Activated CD4-positive, alpha-beta T cell treated with anti-CD3 and anti-CD28 coated beads, Interleukin-2, amount 10 ng/mL, durations not matched to agents 24 days and 14 days (primary cell): ENCODE measurements around the gene LCOR. TPM values are rescaled to one million over a fixed set of nuclear protein-coding genes. Genes with fewer than 3 reads are reported as not detected.

Experiments used
- DNase-seq: peaks from one replicate; pipeline ENCODE4 v3.0.0; 2022
- H3K27ac Mint-ChIP-seq: one replicate; pipeline ENCODE4 v1.8.0; 2022; ENCODE audit warnings: mild to moderate bottlenecking, mixed read lengths
- H3K27me3 Mint-ChIP-seq: one replicate; pipeline ENCODE4 v1.8.0; 2022; ENCODE audit warnings: mixed read lengths
- H3K36me3 Mint-ChIP-seq: one replicate; pipeline ENCODE4 v1.8.0; 2022; ENCODE audit warnings: low read depth, mild to moderate bottlenecking, mixed read lengths
- H3K4me1 Mint-ChIP-seq: one replicate; pipeline ENCODE4 v1.8.0; 2021; ENCODE audit warnings: mixed read lengths
- H3K4me3 Mint-ChIP-seq: one replicate; pipeline ENCODE4 v1.8.0; 2022; ENCODE audit warnings: mild to moderate bottlenecking, moderate library complexity, mixed read lengths
- H3K9me3 Mint-ChIP-seq: one replicate; pipeline ENCODE4 v1.8.0; 2021; ENCODE audit warnings: mixed read lengths
- intact Hi-C: fragments of 100-400 bp; cut with micrococcal nuclease; formaldehyde crosslinking; loops from one replicate; pipeline ENCODE4 v1.15.1; 2023
- total RNA-seq: library from RNA; stranded (reverse); gene quantifications from 2 replicates; pipeline ENCODE4 v1.2.3, GENCODE V29; 2022

Gene LCOR
- total RNA-seq, 1 donor from 2014 or later = 22.6 TPM

DNA sequence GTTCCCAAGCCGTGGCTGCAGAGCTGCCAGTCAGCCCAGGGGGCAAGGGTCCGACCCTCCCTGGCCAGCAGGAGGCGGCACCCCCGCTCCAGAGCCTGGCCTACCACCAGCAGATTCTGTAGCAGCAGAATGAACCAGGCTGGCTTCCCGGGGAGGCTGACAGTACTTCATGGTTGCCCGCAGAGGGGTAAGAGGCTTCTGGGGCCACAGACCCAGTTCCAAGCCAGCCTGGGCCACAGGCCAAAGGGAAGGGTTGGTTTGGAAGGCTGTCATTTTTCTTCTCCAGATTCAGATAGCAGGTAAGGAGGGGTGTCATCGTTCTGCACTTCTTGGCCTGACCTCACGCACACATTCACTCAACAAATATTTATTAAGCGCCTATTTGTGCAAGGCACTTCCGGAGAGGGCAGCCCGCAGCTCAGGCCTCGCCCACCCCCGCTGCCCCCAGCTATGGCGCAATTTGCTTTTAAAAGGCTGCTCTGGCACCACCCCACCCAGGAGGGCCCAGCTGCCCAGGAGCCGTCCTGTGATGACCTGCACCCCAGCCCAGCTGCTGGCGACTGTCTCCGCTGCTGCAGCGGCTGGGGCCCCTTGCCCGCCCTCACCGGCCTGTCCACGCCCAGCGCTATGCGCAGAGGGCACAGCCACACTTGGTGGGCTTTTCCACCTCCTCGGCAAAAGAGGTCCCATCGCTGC, 168.5 kb downstream of the LCOR start:
- intact Hi-C loops = no loop called here
- DNase-seq = no peak
- peaks cover 3% of the 10 kb centered on the region for H3K9me3 Mint-ChIP-seq
- peaks cover 2% of the 10 kb centered on the region for H3K27me3 Mint-ChIP-seq
- H3K36me3 Mint-ChIP-seq = peaks cover 1% of the 10 kb centered on the region
- no peak overlapping the region for H3K4me3 Mint-ChIP-seq
- H3K27ac Mint-ChIP-seq = no peak overlapping the region
- peaks cover under 1% of the 10 kb centered on the region for H3K4me1 Mint-ChIP-seq

DNA sequence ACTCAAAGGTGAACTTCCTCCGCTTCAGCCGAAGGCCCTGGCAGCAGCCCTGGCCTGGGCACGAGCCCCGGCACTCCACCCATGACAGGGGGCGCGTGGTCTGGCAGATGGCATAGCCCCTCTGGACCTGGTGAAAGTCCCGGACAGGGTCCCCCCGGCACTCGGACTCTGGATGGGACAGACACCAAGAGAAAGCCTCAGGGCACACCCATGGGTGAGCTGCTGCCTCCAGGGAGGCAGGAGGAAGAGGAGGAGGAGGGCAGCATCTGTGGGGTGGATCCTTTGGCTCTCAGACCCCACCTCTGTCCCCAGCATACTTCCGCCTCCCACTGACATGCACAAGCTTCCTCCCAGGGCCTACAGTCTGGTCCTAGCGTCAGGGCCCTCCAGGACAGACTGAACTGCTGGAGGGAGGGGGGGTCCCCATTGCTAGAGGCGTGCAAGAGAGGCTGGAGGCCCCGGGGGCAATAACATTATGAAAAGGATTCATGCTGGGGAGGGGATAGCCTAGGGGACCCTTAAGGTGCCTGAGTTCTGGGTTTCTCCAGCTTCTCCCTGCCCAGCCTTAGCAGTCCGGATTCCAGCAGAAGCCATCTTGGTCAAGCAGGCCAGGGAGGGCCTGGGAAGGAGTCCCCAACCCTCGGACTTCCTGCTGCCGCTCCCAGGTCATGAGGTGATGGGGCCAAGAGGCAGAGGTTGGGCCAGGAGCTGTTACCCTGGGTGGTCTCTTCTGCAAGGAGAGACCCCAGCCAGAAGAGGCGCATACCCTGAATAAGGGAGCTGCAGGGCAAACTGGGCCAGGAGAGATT, 169.3 kb downstream of the LCOR start:
- no peaks in the 10 kb centered on the region for H3K4me1 Mint-ChIP-seq
- peaks cover 2% of the 10 kb centered on the region for H3K36me3 Mint-ChIP-seq
- intact Hi-C loops = no loop called here
- no peak overlapping the region for H3K27ac Mint-ChIP-seq
- DNase-seq = no peak
- peaks cover 2% of the 10 kb centered on the region for H3K27me3 Mint-ChIP-seq
- no peak overlapping the region for H3K4me3 Mint-ChIP-seq
- peaks cover 9% of the 10 kb centered on the region for H3K9me3 Mint-ChIP-seq

DNA sequence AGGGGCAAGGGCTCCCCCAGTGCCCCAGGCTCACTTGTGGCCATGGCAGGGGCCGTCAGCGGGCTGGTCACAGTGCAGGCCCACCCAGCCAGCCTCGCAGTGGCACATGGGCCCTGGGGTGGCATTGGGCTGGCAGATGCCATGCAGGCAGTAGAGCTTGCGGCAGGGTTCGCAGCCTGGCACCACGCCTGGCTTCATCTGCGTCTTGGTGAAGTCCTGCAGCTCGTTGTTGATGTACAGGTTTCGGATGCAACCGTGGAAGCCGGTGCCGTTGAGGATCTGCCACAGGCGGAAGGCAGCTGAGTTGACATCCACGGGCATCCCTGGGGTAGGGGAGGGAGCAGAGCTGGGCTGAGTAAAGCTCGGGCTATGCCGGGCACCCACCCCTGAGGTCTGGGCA, 170.6 kb downstream of the LCOR start:
- H3K4me1 Mint-ChIP-seq = no peaks in the 10 kb centered on the region
- no peak overlapping the region for H3K4me3 Mint-ChIP-seq
- H3K27ac Mint-ChIP-seq = no peak overlapping the region
- no peak for DNase-seq
- peaks cover 2% of the 10 kb centered on the region for H3K27me3 Mint-ChIP-seq
- peaks cover 2% of the 10 kb centered on the region for H3K36me3 Mint-ChIP-seq
- intact Hi-C loops = no loop called here
- H3K9me3 Mint-ChIP-seq = peaks cover 22% of the 10 kb centered on the region

DNA sequence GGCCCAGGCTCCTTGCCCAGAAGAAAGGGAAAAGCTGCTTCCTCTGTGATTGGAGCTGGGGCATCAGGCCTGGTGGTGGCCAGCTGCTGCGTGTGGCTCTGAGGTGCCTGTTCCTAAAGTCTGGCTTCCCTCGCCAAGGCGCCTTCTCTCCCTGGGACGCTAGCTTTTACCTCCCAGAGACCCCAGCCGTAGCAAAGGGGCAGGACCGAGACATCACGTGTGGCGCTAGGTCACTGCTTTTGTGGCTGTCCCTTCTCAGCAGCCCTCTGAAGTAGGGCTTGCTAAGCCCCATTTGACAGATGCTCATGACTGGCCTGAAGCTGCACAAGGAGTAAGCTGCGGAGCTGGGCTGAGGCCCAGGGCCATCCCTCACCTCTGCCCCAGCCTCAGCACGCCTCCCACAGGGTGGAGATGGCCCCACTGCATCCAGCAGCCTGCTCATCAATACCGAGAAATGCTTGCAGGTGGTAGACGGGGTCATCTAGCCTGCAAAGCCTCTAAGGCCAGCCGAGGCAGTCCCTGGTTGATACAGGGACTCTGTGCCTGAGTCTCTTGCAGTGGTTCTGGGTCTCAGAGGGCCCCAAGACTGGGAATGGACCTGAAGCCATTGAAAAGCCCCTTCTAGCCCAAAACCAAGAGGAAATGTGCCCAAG, 171.2 kb downstream of the LCOR start:
- H3K4me3 Mint-ChIP-seq = no peak overlapping the region
- DNase-seq = no peak

DNA sequence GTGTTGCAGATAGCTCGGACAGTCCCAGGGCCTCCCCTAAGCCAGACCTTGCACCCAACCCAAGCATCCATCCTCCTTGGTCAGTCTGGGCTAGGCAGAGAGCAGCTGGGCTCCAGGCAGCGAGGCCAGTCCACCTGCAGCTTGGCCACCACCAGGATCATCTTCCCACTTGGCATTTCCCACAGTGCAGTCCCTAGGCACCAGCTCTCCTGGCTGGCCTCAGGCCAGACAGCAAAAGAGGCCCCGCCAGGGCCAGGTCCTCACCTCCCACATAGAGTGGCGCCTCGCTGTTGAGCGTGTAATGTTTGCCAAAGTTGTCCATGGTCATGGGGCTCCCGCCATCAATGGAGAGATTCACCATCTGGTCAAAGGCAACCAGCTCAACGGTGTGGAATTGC, 171.7 kb downstream of the LCOR start:
- Mint-ChIP-seq H3K4me3 (no peak overlapping the region), H3K27ac (no peak overlapping the region), H3K27me3 (peaks cover 2% of the 10 kb centered on the region), H3K9me3 (peaks cover 24% of the 10 kb centered on the region), H3K4me1 (no peaks in the 10 kb centered on the region), H3K36me3 (peaks cover 2% of the 10 kb centered on the region)
- intact Hi-C loops = no loop called here
- no peak for DNase-seq

More for the DNA sequence above, 171.2 kb downstream of the LCOR start:
- Mint-ChIP-seq H3K4me1 (no peaks in the 10 kb centered on the region), H3K27me3 (peaks cover 2% of the 10 kb centered on the region), H3K36me3 (peaks cover 2% of the 10 kb centered on the region), H3K27ac (no peak overlapping the region), H3K9me3 (peaks cover 24% of the 10 kb centered on the region)
- intact Hi-C loops = no loop called here

DNA sequence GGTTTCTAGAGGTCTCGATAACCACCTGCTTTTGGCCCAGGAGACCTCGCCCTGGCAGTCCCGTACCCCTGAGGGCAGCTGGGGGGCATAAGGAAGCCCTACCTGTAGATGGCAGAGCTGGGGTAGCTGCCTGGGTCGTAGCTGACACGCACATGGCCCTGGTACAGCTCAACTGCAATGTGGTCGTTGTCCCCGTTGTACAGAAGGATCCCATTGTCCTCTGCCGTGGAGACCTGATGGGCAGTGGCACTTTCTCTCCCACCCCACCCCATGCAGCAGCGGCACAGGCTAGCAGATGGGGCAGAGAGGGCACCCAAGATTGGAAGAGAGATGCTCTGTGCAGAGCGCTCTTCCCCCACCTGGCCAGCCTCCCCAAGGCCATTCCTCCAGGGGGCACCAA, 172.5 kb downstream of the LCOR start:
- H3K4me3 Mint-ChIP-seq = no peak overlapping the region
- peaks cover 2% of the 10 kb centered on the region for H3K27me3 Mint-ChIP-seq
- no peak overlapping the region for H3K27ac Mint-ChIP-seq
- peaks cover 24% of the 10 kb centered on the region for H3K9me3 Mint-ChIP-seq
- intact Hi-C loops = no loop called here
- DNase-seq = no peak
- H3K4me1 Mint-ChIP-seq = no peaks in the 10 kb centered on the region
- H3K36me3 Mint-ChIP-seq = peaks cover 2% of the 10 kb centered on the region

DNA sequence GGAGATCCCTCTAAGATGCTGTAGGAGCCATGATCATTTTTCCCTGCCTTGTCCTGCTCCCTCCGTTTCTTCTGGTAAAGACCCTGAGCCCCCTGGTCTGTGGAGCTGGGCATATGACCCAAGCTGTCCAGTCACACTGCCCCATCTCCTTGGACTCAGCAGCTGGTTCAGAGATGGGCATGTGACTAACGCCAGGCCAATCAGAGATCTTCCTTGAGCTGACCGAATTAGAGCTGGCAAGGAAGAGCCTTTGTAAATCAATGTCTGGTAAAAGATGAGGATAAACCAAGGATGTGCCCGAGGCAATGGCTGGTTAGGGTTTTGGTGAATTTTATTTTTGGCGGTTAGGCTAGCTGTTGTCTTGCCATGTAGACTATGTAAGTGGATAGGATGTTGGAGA, 173.3 kb downstream of the LCOR start:
- H3K4me1 Mint-ChIP-seq = peaks cover 3% of the 10 kb centered on the region
- DNase-seq = no peak
- H3K4me3 Mint-ChIP-seq = no peak overlapping the region
- peaks cover 2% of the 10 kb centered on the region for H3K27me3 Mint-ChIP-seq
- H3K36me3 Mint-ChIP-seq = peaks cover 2% of the 10 kb centered on the region
- peaks cover 24% of the 10 kb centered on the region for H3K9me3 Mint-ChIP-seq
- H3K27ac Mint-ChIP-seq = no peak overlapping the region
- intact Hi-C loops = no loop called here

DNA sequence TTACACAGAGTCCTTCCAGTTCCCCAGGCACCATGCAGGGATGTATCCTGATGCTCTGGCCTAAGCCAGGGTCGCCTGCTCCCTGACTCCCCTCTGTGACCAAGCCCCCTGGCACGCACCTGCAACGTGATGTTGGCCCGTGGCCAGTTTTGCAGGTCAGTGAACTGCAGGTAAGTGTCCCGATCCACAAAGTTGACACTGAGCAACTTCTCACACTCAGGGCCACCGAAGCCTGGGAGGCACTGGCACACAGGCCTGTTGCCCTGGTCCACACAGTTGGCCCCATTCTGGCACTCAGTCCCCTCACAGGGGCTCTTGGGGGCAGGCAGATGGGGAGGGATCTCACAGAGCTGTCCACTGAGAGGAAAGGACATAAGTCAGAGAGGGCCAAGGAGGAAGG, 174.3 kb downstream of the LCOR start:
- Mint-ChIP-seq H3K27ac (no peak overlapping the region), H3K36me3 (peaks cover 2% of the 10 kb centered on the region), H3K9me3 (peaks cover 24% of the 10 kb centered on the region), H3K27me3 (peaks cover 2% of the 10 kb centered on the region), H3K4me1 (peaks cover 3% of the 10 kb centered on the region), H3K4me3 (no peak overlapping the region)
- no peak for DNase-seq
- intact Hi-C loops = no loop called here

DNA sequence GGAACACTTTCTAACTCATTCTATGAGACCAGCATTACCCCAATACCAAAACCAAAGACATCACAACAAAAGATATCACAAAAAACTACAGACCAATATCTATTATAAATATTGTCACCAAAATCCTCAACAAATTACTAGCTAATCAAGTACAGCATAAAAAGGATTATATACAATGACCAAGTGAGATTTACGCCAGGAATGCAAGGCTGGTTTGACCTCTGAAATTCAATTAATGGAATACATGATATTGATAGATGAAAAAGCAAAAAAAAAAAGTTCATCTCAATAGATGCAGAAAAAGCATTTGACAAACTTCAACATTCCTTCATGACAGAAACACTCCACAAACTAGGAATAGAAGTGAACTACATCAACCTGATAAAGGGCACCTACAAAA, 175.3 kb downstream of the LCOR start:
- H3K27ac Mint-ChIP-seq = no peak overlapping the region
- no peak for DNase-seq
- intact Hi-C loops = no loop called here
- peaks cover 2% of the 10 kb centered on the region for H3K27me3 Mint-ChIP-seq
- H3K4me1 Mint-ChIP-seq = peaks cover 3% of the 10 kb centered on the region
- H3K36me3 Mint-ChIP-seq = peaks cover 2% of the 10 kb centered on the region
- no peak overlapping the region for H3K4me3 Mint-ChIP-seq
- peaks cover 24% of the 10 kb centered on the region for H3K9me3 Mint-ChIP-seq

DNA sequence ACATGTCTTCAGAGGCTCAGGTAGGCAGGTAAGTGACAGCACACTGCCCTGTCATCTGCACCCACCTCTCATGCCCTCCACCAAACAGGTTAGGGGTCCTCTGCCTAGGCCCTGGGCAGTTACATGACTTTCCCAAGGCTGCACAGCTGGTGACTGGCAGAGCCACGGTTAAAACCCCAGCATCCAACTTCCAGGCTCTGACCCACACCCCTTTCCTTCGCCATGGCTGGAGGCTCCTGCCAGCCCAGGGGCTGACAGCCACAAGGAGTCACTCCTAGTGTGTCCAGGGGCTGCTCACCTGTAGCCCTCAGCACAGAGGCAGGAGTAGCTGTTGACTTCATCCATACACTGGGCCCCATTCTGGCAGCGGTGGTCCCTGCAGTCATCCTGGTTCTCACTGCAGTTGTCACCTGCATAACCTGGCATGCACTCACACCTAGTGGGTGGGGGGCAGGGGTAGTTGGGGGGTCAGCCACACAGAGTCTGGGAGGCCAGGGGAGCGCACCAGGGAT, 178.7 kb downstream of the LCOR start:
- Mint-ChIP-seq H3K36me3 (no peaks in the 10 kb centered on the region), H3K4me1 (peaks cover 9% of the 10 kb centered on the region), H3K27me3 (no peaks in the 10 kb centered on the region), H3K27ac (no peak overlapping the region), H3K4me3 (no peak overlapping the region), H3K9me3 (peaks cover 20% of the 10 kb centered on the region)
- no peak for DNase-seq
- intact Hi-C loops = no loop called here

DNA sequence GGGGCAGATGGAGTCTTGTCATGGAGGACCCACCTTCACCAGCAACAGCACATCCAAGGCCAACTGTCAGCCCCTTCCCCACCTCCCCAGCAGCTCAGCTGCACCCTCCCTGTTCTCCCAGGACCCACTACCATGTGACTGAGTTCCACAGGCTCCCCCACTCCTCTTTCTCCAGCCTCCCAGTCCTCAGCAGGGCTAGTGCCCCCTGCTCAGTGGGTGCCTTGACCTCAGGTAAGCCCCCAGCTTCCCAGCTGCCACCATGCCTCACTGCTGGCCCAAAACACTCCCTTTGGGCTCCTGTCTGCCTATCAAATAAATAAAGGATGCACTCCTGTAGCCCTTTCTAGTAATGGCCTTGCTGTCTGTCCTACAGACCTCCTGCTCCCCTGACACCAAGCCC, 179.3 kb downstream of the LCOR start:
- Mint-ChIP-seq H3K4me3 (no peak overlapping the region), H3K4me1 (peaks cover 9% of the 10 kb centered on the region), H3K27me3 (no peaks in the 10 kb centered on the region), H3K27ac (peak overlapping the region; percentile 43), H3K9me3 (peaks cover 15% of the 10 kb centered on the region), H3K36me3 (no peaks in the 10 kb centered on the region)
- intact Hi-C loops = no loop called here
- DNase-seq = no peak

DNA sequence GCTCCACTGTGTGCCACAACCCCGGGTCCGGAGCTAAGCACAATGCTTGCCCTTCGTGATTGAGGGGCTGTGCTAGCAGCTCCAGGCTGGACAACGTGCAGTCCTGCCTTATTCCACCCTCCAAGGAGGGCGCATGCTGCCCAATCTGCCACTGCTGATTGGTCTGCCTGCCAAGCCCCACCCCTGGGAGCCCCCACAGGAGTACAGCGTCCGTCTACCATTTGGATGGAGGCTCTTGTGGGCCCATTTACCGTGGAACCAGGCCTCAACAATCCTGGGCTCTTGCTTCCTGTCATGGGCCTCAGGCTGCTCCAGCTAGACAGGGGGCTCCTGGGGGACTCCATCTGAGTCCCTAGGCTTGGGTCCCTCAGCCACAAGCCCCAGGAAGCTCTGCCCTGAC, 180.4 kb downstream of the LCOR start:
- H3K27ac Mint-ChIP-seq = no peak overlapping the region
- intact Hi-C loops = no loop called here
- H3K9me3 Mint-ChIP-seq = peaks cover 4% of the 10 kb centered on the region
- no peak for DNase-seq
- H3K4me1 Mint-ChIP-seq = peaks cover 17% of the 10 kb centered on the region
- H3K27me3 Mint-ChIP-seq = no peaks in the 10 kb centered on the region
- no peaks in the 10 kb centered on the region for H3K36me3 Mint-ChIP-seq
- no peak overlapping the region for H3K4me3 Mint-ChIP-seq

DNA sequence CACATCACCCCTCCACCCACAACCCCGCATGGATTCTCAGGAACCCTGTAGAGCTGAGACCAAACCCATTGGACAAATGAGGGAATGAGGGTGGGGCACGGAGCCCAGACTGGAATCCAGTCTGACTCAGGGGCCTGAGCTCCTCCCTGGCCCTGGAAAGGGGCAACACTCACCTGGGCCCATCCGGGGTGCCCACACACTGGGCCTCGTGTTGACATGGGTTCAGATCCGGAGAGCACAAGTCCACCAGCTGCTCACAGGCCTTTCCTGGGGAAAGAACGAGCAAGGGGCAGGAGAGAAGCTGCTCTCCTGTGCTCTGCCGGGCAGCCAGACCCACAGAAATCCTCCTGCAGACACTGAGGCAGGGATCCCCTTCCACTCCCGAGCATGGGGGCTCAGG, 181.5 kb downstream of the LCOR start:
- intact Hi-C loops = no loop called here
- Mint-ChIP-seq H3K27me3 (no peaks in the 10 kb centered on the region), H3K4me3 (no peak overlapping the region), H3K9me3 (no peaks in the 10 kb centered on the region), H3K36me3 (no peaks in the 10 kb centered on the region), H3K4me1 (peaks cover 19% of the 10 kb centered on the region), H3K27ac (no peak overlapping the region)
- no peak for DNase-seq

DNA sequence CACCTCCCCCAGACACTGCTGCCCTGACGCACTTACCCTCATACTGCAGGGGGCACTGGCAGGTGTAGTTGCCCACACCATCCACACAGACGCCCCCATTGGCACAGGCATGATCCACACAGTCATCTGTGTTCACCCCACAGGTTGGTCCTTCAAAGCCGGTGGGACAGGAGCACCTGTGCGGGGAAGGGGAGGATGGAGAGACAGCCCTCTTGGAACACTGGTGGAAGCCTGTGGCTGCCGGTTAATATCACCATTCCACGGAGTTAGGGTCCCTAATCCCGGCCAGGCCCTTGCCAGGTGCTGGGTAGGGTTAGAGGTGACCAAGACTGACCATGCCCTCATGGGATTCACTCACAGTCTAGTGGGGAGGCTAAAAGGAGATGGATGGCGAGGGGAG, 181.9 kb downstream of the LCOR start:
- no peak overlapping the region for H3K27ac Mint-ChIP-seq
- intact Hi-C loops = no loop called here
- H3K4me3 Mint-ChIP-seq = no peak overlapping the region
- no peak for DNase-seq
- H3K36me3 Mint-ChIP-seq = no peaks in the 10 kb centered on the region
- H3K4me1 Mint-ChIP-seq = peaks cover 19% of the 10 kb centered on the region
- H3K9me3 Mint-ChIP-seq = no peaks in the 10 kb centered on the region
- no peaks in the 10 kb centered on the region for H3K27me3 Mint-ChIP-seq
